Measurements from ENCODE around the gene ANGPTL1. TPM values are rescaled to one million over a fixed set of nuclear protein-coding genes. Genes with fewer than 3 reads are reported as not detected.

ANGPTL1 gene
- total RNA-seq, 2 experiments from 2014 or later = not detected

DNA sequence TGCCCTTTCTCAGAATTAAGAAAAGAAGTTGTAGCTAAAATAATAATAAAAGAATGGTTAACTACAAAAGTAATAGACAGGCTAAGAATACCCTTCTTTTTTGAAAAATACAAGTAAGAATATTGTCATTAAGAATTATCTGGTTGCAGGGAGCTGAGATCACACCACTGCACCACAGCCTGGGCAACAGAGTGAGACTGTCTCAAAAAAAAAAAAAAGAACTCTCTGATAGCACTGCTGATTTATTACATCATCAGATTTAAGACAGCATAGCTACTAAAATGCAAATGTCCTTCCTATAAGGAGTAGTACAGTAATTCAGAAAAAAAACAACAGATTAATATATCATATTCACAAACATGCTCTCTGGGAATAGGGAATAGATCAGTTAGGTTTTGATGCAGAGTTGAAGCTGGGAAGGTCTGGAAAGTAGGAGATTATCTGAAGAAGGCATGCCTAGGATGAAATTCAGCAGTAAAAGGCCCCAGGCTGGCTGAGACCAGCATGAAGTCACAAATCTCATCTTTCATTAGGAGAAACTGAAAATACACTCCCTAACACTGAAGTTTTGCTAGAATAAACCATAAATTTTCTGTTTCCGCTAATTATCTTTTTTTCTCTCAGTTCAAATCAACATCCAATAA is 30.7 kb upstream of the ANGPTL1 start:
- POLR2A ChIA-PET = interaction anchor here (0.6 to 2.2 kb wide), 11 partner anchors 9 to 875 kb away, joined by 3 to 10 read pairs (median 3); no protein-coding TSS in a partner anchor
- intact Hi-C loops (cut with micrococcal nuclease; ENCODE audit: unreplicated experiment) = no loop called here

DNA sequence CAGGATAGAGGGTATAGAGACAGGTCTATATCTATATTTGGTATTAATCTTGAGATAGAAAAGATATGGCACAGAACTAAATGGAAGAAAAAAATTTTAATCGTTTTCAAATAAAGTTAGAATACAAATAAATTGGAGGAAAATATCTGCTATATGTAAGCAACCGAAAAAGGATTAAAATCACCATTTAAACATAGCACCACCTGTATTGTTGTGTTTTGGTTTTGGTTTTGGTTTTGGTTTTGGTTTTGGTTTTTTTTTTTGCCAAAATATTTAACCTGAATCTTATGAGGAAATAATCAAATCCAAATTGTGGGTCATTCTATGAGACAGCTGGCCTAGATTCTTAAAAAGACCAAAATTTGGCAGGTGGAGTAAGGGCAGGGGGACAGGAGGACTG is 28.5 kb upstream of the ANGPTL1 start:
- Histone ChIP-seq H3K9me2 (ENCODE audit: insufficient read depth, low read length) (no peaks in the 10 kb centered on the region), H3K4me3 (ENCODE audit: low read depth, low read length, poor library complexity, severe bottlenecking) (no peak overlapping the region), H4K20me1 (ENCODE audit: insufficient read depth, low read length) (no peaks in the 10 kb centered on the region), H2AFZ (ENCODE audit: low read length) (no peak overlapping the region), H3K27ac (ENCODE audit: low read depth, low read length, poor library complexity, severe bottlenecking) (no peak overlapping the region), H3K4me1 (ENCODE audit: insufficient read depth, low read length, poor library complexity, severe bottlenecking) (no peaks in the 10 kb centered on the region), H3K4me2 (ENCODE audit: low read length) (no peak overlapping the region), H3K79me2 (ENCODE audit: insufficient read depth, low read depth, low read length) (no peaks in the 10 kb centered on the region), H3K36me3 (ENCODE audit: insufficient read depth, low read length) (peaks cover 86% of the 10 kb centered on the region), H3K9me3 (ENCODE audit: low read length) (no peaks in the 10 kb centered on the region)
- no TSS peak for BruUV-seq (replicated peaks)
- intact Hi-C loops (cut with micrococcal nuclease; ENCODE audit: unreplicated experiment) = no loop called here
- POLR2A ChIA-PET = no interaction called here
- CTCF ChIA-PET (ENCODE audit: unreplicated experiment) = no interaction called here
- DNase-seq (ENCODE audit: low spot score) = no peak
- no peak for TF ChIP-seq EZH2phosphoT487 (IDR thresholded peaks at IDR 0.05; ENCODE audit: borderline replicate concordance, low read depth, low read length)
- TF ChIP-seq, protein P1, sequence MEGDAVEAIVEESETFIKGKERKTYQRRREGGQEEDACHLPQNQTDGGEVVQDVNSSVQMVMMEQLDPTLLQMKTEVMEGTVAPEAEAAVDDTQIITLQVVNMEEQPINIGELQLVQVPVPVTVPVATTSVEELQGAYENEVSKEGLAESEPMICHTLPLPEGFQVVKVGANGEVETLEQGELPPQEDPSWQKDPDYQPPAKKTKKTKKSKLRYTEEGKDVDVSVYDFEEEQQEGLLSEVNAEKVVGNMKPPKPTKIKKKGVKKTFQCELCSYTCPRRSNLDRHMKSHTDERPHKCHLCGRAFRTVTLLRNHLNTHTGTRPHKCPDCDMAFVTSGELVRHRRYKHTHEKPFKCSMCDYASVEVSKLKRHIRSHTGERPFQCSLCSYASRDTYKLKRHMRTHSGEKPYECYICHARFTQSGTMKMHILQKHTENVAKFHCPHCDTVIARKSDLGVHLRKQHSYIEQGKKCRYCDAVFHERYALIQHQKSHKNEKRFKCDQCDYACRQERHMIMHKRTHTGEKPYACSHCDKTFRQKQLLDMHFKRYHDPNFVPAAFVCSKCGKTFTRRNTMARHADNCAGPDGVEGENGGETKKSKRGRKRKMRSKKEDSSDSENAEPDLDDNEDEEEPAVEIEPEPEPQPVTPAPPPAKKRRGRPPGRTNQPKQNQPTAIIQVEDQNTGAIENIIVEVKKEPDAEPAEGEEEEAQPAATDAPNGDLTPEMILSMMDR (conservative IDR thresholded peaks at IDR 0.05; ENCODE audit: low read length) = no peak

More for the DNA sequence above, 30.7 kb upstream of the ANGPTL1 start:
- no peak overlapping the region for H3K27ac ChIP-seq (ENCODE audit: low read depth, low read length, poor library complexity, severe bottlenecking)
- no TSS peak for BruUV-seq (replicated peaks)
- CTCF ChIA-PET (ENCODE audit: unreplicated experiment) = no interaction called here
- H2AFZ ChIP-seq (ENCODE audit: low read length) = no peak overlapping the region
- H3K79me2 ChIP-seq (ENCODE audit: insufficient read depth, low read depth, low read length) = no peaks in the 10 kb centered on the region
- no peak overlapping the region for H3K4me2 ChIP-seq (ENCODE audit: low read length)
- peaks cover 89% of the 10 kb centered on the region for H3K36me3 ChIP-seq (ENCODE audit: insufficient read depth, low read length)
- TF ChIP-seq, protein P1 (conservative IDR thresholded peaks at IDR 0.05; ENCODE audit: low read length) = no peak
- TF ChIP-seq EZH2phosphoT487 (IDR thresholded peaks at IDR 0.05; ENCODE audit: borderline replicate concordance, low read depth, low read length) = no peak
- H4K20me1 ChIP-seq (ENCODE audit: insufficient read depth, low read length) = no peaks in the 10 kb centered on the region
- H3K4me3 ChIP-seq (ENCODE audit: low read depth, low read length, poor library complexity, severe bottlenecking) = no peak overlapping the region
- DNase-seq (ENCODE audit: low spot score) = no peak
- no peaks in the 10 kb centered on the region for H3K4me1 ChIP-seq (ENCODE audit: insufficient read depth, low read length, poor library complexity, severe bottlenecking)
- H3K9me3 ChIP-seq (ENCODE audit: low read length) = peaks cover 5% of the 10 kb centered on the region; the same call in 1 of the 2 replicates
- no peaks in the 10 kb centered on the region for H3K9me2 ChIP-seq (ENCODE audit: insufficient read depth, low read length)

DNA sequence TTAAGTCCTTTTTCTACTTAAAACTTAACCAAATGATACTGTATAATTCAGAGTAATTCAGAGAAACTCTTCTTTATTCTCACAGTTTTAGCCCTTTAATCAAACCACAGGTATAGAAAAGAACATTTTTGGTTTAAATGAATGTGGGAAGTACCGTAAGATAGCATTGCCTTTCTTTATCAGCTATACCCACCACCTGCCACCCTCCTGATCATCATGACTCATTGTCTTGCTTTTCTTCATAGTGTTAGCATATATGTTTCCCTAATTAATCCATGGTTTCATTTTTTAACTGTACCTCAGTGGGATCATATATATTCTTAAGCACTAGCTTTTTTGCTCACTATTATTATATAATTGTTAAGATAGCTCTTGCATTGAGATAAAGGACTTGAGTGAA is 27.5 kb upstream of the ANGPTL1 start:
- peaks cover 86% of the 10 kb centered on the region for H3K36me3 ChIP-seq (ENCODE audit: insufficient read depth, low read length)
- no TSS peak for BruUV-seq (replicated peaks)
- H4K20me1 ChIP-seq (ENCODE audit: insufficient read depth, low read length) = no peaks in the 10 kb centered on the region
- H3K4me3 ChIP-seq (ENCODE audit: low read depth, low read length, poor library complexity, severe bottlenecking) = no peak overlapping the region
- no peaks in the 10 kb centered on the region for H3K4me1 ChIP-seq (ENCODE audit: insufficient read depth, low read length, poor library complexity, severe bottlenecking)
- no peak overlapping the region for H3K4me2 ChIP-seq (ENCODE audit: low read length)
- TF ChIP-seq EZH2phosphoT487 (IDR thresholded peaks at IDR 0.05; ENCODE audit: borderline replicate concordance, low read depth, low read length) = no peak
- TF ChIP-seq, protein P1 (conservative IDR thresholded peaks at IDR 0.05; ENCODE audit: low read length) = no peak
- no peaks in the 10 kb centered on the region for H3K79me2 ChIP-seq (ENCODE audit: insufficient read depth, low read depth, low read length)
- H3K27ac ChIP-seq (ENCODE audit: low read depth, low read length, poor library complexity, severe bottlenecking) = no peak overlapping the region
- no peak overlapping the region for H2AFZ ChIP-seq (ENCODE audit: low read length)
- ChIA-PET CTCF (ENCODE audit: unreplicated experiment) (no interaction called here), POLR2A (interaction anchor here (0.6 to 0.8 kb wide), 3 partner anchors 18 to 39 kb away, joined by 3 to 5 read pairs (median 4); no protein-coding TSS in a partner anchor)
- intact Hi-C loops (cut with micrococcal nuclease; ENCODE audit: unreplicated experiment) = no loop called here
- no peaks in the 10 kb centered on the region for H3K9me3 ChIP-seq (ENCODE audit: low read length)
- no peaks in the 10 kb centered on the region for H3K9me2 ChIP-seq (ENCODE audit: insufficient read depth, low read length)
- DNase-seq (ENCODE audit: low spot score) = no peak
